B cell (primary cell): ENCODE results near the gene ARHGEF7. TPM values are rescaled to one million over a fixed set of nuclear protein-coding genes. Genes with fewer than 3 reads are reported as not detected.

Experiments used
- ATAC-seq: fragments of 200-7000 bp; cut with Tn5 transposase; one replicate; pipeline ENCODE4 v1.10.0; 2021; ENCODE audit warnings: low read depth, mild to moderate bottlenecking, moderate number of reproducible peaks, moderate library complexity
- CTCF ChIA-PET: fragments of 350-600 bp; sonication (Branson Sonifier 250); formaldehyde crosslinking; loops from one replicate; lab custom pipeline; 2021; ENCODE audit warnings: antibody characterized with exemption, inconsistent platforms; lab: Charles Lee
- POLR2A ChIA-PET: fragments of 350-600 bp; sonication (Branson Sonifier 250); formaldehyde crosslinking; loops from one replicate; lab custom pipeline; 2021; ENCODE audit warnings: antibody characterized with exemption; lab: Charles Lee
- DNase-seq: peaks from one replicate; pipeline ENCODE4 v3.0.0; 2013
- H2AFZ ChIP-seq: 2 replicates; pipeline ENCODE4 v1.6.1; 2012; ENCODE audit warnings: mild to moderate bottlenecking, low read depth, low read length; ENCODE audit not compliant: insufficient read depth, poor library complexity, severe bottlenecking
- H3K27ac ChIP-seq, 2 donors: 1 replicate in 1 of 2; 2 replicates in 1 of 2; pipeline ENCODE4 v1.5.1; 2012 to 2013; ENCODE audit warnings: low read length in 2 of 2, mild to moderate bottlenecking in 2 of 2, moderate library complexity in 1 of 2
- H3K27me3 ChIP-seq, 4 experiments: fragments of 200-600 bp in 1 of 4; sonication (generic) in 1 of 4; replicated peaks in 1 of 4; 1 replicate in 2 of 4; 2 replicates in 2 of 4; pipeline versions ENCODE4 v1.6.1 to v1.7.0; 2013 to 2016; ENCODE audit warnings: low read length in 3 of 4, mild to moderate bottlenecking in 2 of 4, mixed read lengths in 1 of 4, moderate library complexity in 1 of 4; ENCODE audit not compliant: insufficient read depth in 4 of 4, control insufficient read depth in 3 of 4; ENCODE audit errors: control extremely low read depth in 1 of 4
- H3K36me3 ChIP-seq, 2 experiments: replicated peaks in 1 of 2; 1 replicate in 1 of 2; 2 replicates in 1 of 2; pipeline versions ENCODE4 v1.6.1 to v1.7.1; 2013; ENCODE audit warnings: low read length in 1 of 2; ENCODE audit not compliant: insufficient read depth in 2 of 2, control insufficient read depth in 1 of 2; ENCODE audit errors: control extremely low read depth in 1 of 2, extremely low read depth in 1 of 2
- H3K4me1 ChIP-seq, 2 donors: fragments of 200-600 bp in 1 of 2; sonication (generic) in 1 of 2; 1 replicate in 1 of 2; 2 replicates in 1 of 2; pipeline versions ENCODE4 v1.5.1 to v1.6.1; 2013 to 2017; ENCODE audit warnings: low read length in 2 of 2; ENCODE audit not compliant: control insufficient read depth in 2 of 2, insufficient read depth in 2 of 2
- H3K4me2 ChIP-seq: replicated peaks from 2 replicates; pipeline ENCODE3; 2012; ENCODE audit warnings: mild to moderate bottlenecking, low read depth, low read length; ENCODE audit not compliant: poor library complexity, severe bottlenecking
- H3K4me3 ChIP-seq, 5 experiments: fragments of 200-600 bp in 1 of 5; sonication (generic) in 1 of 5; 1 replicate in 3 of 5; 2 replicates in 2 of 5; pipeline versions ENCODE4 v1.5.1 to v1.7.0; 2011 to 2016; ENCODE audit warnings: low read length in 4 of 5, mild to moderate bottlenecking in 4 of 5, low read depth in 2 of 5, control low read depth in 1 of 5, moderate library complexity in 1 of 5; ENCODE audit not compliant: insufficient read depth in 1 of 5; ENCODE audit errors: control extremely low read depth in 1 of 5, extremely low read depth in 1 of 5
- H3K79me2 ChIP-seq: fragments of 200-600 bp; sonication (generic); one replicate; pipeline ENCODE4 v1.6.0; 2016; ENCODE audit warnings: low read length; ENCODE audit not compliant: control insufficient read depth, insufficient read depth
- H3K9ac ChIP-seq: fragments of 200-600 bp; sonication (generic); 2 replicates; pipeline ENCODE4 v1.6.1; 2017; ENCODE audit warnings: mild to moderate bottlenecking, low read length, moderate library complexity
- H3K9me3 ChIP-seq, 3 donors: one replicate each; pipeline versions ENCODE4 v1.6.1 to v1.7.1; 2013; ENCODE audit warnings: low read length in 2 of 3; ENCODE audit not compliant: control insufficient read depth in 2 of 3, insufficient read depth in 1 of 3; ENCODE audit errors: control extremely low read depth in 1 of 3
- H4K20me1 ChIP-seq: 2 replicates; pipeline ENCODE4 v1.6.0; 2012; ENCODE audit warnings: mild to moderate bottlenecking, low read length; ENCODE audit not compliant: insufficient read depth, control insufficient read depth, poor library complexity, severe bottlenecking
- H3K27ac Mint-ChIP-seq: one replicate; pipeline ENCODE4 v1.8.0; 2021; ENCODE audit warnings: mixed read lengths
- H3K27me3 Mint-ChIP-seq: one replicate; pipeline ENCODE4 v1.8.0; 2021; ENCODE audit warnings: mixed read lengths
- H3K4me1 Mint-ChIP-seq: one replicate; pipeline ENCODE4 v1.8.0; 2021; ENCODE audit warnings: mixed read lengths
- H3K4me3 Mint-ChIP-seq: one replicate; pipeline ENCODE4 v1.8.0; 2021; ENCODE audit warnings: mixed read lengths
- H3K9me3 Mint-ChIP-seq: one replicate; pipeline ENCODE4 v1.8.0; 2022; ENCODE audit warnings: mixed read lengths; ENCODE audit not compliant: insufficient read depth
- EZH2 ChIP-seq: IDR thresholded peaks from 2 replicates; pipeline ENCODE4 v1.6.1; 2012; ENCODE audit warnings: borderline replicate concordance, low read depth, mild to moderate bottlenecking, moderate library complexity, low read length; ENCODE audit not compliant: insufficient read depth, poor library complexity, severe bottlenecking
- WGBS: methylation state at CpG from one replicate; pipeline ENCODE4 v1.1.5; 2013; ENCODE audit warnings: missing lambda C conversion rate; ENCODE audit not compliant: insufficient coverage; 5-methylcytosine and 5-hydroxymethylcytosine counted together
- intact Hi-C: fragments of 100-400 bp; cut with micrococcal nuclease; formaldehyde crosslinking; loops from one replicate; pipeline ENCODE4 v1.10.0; 2022
- polyA plus RNA-seq: library from polyadenylated mRNA; depleted of rRNA; stranded (reverse); fragments of >200 nt; gene quantifications from 2 replicates; pipeline ENCODE4 v1.2.3, GENCODE V29; 2012
- total RNA-seq, 2 donors: library from RNA; stranded (reverse); fragments of 120-200 nt in 1 of 2; gene quantifications; 1 replicate in 1 of 2; 2 replicates in 1 of 2; pipeline versions ENCODE4 v1.2.3 to v1.2.4, GENCODE V29; 2013 to 2022
- TF ChIP-seq, protein P1 (sequence below): fragments of 200-600 bp; IDR thresholded peaks from one replicate; pipeline ENCODE4 v1.8.0; 2022; ENCODE audit warnings: antibody characterized with exemption, mild to moderate bottlenecking

Gene ARHGEF7
- total and polyA plus RNA-seq, 2 donors (not counting 1 experiment from before 2014, with no cell fraction given): 62.3 to 125 TPM

DNA sequence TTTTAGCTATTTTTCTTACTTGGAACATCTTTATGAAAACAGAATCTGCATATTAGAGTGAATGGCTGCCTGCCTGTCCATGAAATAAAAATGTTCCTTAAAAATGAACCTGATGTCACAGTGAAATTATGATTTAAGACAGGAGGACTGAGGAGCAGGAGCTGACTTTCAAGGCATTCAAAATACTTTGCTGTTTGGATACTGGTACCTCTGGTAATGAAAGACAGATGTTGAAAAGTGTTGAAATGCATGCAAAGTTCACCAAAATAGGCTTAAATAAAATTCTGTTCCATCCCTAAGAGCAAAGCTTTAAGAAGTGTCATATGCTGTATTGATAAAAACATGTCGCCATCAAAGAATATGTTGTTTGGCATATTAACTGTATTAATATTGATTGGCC is 1.7 kb downstream of the ARHGEF7 start:
- POLR2A ChIA-PET: no interaction called here
- H3K4me3 ChIP-seq: no peak overlapping the region
- H4K20me1 ChIP-seq: no peaks in the 10 kb centered on the region
- H3K4me1 ChIP-seq: peaks cover 16 to 17% of the 10 kb centered on the region in 2 donors
- H3K9ac ChIP-seq: no peak overlapping the region
- peaks cover 74% of the 10 kb centered on the region for H3K27me3 Mint-ChIP-seq
- H3K36me3 ChIP-seq: no peaks in the 10 kb centered on the region
- no peak overlapping the region for H2AFZ ChIP-seq
- ATAC-seq: no peak
- H3K27me3 ChIP-seq: peaks cover 3 to 51% (median 38%) of the 10 kb centered on the region in 4 experiments
- no peak for DNase-seq
- H3K4me1 Mint-ChIP-seq: peaks cover 15% of the 10 kb centered on the region
- H3K4me3 Mint-ChIP-seq: peak overlapping the region; percentile 29
- no peak overlapping the region for H3K27ac Mint-ChIP-seq
- CTCF ChIA-PET: interaction anchor here (0.7 to 1.3 kb wide), 3 partner anchors 10 to 98 kb away, joined by 3 to 5 read pairs (median 4); no protein-coding TSS in a partner anchor
- peaks cover 0 to 6% (median 0%) of the 10 kb centered on the region in 3 donors for H3K9me3 ChIP-seq
- TF ChIP-seq EZH2: no peak
- TF ChIP-seq, protein P1, sequence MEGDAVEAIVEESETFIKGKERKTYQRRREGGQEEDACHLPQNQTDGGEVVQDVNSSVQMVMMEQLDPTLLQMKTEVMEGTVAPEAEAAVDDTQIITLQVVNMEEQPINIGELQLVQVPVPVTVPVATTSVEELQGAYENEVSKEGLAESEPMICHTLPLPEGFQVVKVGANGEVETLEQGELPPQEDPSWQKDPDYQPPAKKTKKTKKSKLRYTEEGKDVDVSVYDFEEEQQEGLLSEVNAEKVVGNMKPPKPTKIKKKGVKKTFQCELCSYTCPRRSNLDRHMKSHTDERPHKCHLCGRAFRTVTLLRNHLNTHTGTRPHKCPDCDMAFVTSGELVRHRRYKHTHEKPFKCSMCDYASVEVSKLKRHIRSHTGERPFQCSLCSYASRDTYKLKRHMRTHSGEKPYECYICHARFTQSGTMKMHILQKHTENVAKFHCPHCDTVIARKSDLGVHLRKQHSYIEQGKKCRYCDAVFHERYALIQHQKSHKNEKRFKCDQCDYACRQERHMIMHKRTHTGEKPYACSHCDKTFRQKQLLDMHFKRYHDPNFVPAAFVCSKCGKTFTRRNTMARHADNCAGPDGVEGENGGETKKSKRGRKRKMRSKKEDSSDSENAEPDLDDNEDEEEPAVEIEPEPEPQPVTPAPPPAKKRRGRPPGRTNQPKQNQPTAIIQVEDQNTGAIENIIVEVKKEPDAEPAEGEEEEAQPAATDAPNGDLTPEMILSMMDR: no peak
- no peaks in the 10 kb centered on the region for H3K9me3 Mint-ChIP-seq
- intact Hi-C loops: no loop called here
- H3K79me2 ChIP-seq: no peaks in the 10 kb centered on the region
- no peak overlapping the region for H3K27ac ChIP-seq
- H3K4me2 ChIP-seq: no peak overlapping the region
- WGBS: no CpG with 5 or more reads among the region's 1 CpG

DNA sequence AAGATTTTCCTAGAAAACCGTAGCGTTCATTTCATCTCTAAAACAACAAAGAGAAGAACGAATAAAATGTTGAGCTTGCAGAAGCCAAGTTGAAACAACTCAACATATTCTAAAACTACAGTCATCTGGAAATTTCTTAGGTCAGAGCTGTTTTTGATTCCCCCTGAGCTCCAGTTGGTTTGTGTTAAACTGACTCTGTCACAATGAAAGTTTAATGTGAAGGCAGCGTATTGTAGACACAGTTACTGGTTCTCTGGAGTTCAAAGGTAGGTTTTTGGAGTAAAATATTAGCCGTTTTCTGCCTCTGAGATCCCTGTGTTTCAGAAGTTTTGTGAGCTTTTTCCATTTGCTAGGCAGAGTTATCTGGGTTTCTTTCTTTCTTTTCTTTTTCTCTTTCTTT is 2.2 kb downstream of the ARHGEF7 start:
- Histone ChIP-seq H3K27ac (no peak overlapping the region), H3K4me3 (no peak overlapping the region), H3K4me1 (peaks cover 16 to 17% of the 10 kb centered on the region in 2 donors), H2AFZ (no peak overlapping the region), H4K20me1 (no peaks in the 10 kb centered on the region), H3K27me3 (peaks cover 3 to 50% (median 35%) of the 10 kb centered on the region in 4 experiments), H3K36me3 (no peaks in the 10 kb centered on the region), H3K9ac (no peak overlapping the region), H3K9me3 (peaks cover 0 to 6% (median 0%) of the 10 kb centered on the region in 3 donors), H3K79me2 (no peaks in the 10 kb centered on the region), H3K4me2 (no peak overlapping the region)
- H3K9me3 Mint-ChIP-seq: no peaks in the 10 kb centered on the region
- ATAC-seq (no peak), DNase-seq (no peak)
- H3K27me3 Mint-ChIP-seq: peaks cover 72% of the 10 kb centered on the region
- intact Hi-C loops: no loop called here
- 90% methylated on average over 2 of the region's 5 CpGs for WGBS
- H3K4me3 Mint-ChIP-seq: no peak overlapping the region
- H3K27ac Mint-ChIP-seq: no peak overlapping the region
- H3K4me1 Mint-ChIP-seq: peaks cover 15% of the 10 kb centered on the region
- ChIA-PET CTCF (interaction anchor here (0.7 to 1.3 kb wide), 3 partner anchors 9 to 97 kb away, joined by 3 to 5 read pairs (median 4); no protein-coding TSS in a partner anchor), POLR2A (interaction anchor here (0.5 kb wide), 1 partner anchor 68 kb away, joined by 3 read pairs; no protein-coding TSS in a partner anchor)
- no peak for TF ChIP-seq EZH2
- TF ChIP-seq, protein P1: no peak
